Stimulated activated CD8-positive, alpha-beta memory T cell treated with anti-CD3 and anti-CD28 coated beads, Interleukin-12 subunit alpha, Interleukin-12 subunit beta, amount 100 ng/mL, for 4 hours (primary cell): ENCODE data around the gene ELAVL1.
"Not testable (repeated sequence)": the region's sequence is repeated elsewhere in the genome, so short reads cannot be mapped to it uniquely, and the experiment has no call there.

ENCODE experiments used
- DNase-seq: peaks from one replicate; pipeline ENCODE4 v3.0.0-alpha.2; 2020; ENCODE audit warnings: low read depth

The ELAVL1 gene

DNA sequence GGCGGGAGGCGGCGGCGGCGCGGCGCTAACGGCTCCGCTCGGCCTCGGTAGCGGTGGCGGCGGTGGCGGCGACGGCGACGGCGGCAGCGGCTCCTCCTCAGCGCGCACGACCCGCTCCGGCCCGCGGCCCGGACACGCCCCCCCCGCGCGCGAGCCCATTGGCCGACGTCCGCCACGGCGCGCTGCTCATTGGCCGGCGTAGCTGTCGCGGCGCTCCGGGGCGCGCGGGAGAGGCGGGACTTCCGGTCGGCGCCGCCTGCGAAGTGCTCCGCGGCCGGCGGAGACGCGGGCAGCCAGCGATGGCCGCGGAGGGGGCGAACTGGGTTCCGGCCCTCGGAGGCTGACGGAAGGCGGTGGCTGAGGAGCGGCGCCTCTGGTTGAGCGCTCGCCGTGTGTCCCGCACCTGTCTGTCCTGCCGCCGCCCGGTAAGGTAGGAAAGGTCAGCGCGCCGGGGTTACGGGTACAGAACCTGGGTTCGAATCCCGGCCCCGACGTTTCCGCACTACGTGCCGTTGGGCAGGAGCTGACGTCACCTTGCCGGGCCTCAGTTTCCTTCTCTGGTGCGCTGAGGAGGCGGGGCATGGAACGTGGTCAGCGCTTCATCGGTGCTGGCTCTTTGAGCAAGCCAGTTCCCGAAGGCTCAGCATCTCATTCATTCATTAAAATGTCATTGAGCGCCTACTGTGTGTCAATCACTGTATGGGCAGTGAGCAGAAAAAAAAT lies at the start of gene ELAVL1:
TSS of gene ELAVL1 (minus strand) at position 108 of the 723 bp plus-strand sequence. CDS start 13,826 bp downstream, outside the sequence.
- peak; percentile 82 for DNase-seq

DNA sequence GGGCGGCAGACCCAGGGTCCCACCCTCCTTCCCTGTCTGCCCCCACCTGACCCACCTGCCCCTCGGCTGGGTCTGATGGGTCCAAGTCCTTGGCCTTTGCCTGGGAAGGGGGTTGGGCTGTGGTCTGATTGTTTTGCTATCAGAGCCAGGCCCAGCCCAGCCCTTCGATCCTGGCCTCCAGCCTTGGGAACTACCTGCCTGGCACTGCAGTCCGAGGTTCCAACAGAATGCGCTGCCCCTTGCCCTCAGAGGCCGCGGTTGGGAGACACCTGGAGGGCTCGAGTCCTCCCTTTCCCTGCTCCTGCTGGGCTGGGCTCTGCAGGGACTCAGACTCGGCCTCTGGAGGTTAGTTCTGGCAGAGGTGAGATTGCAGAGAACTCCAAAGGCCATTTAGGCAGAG lies 48.7 kb upstream of the ELAVL1 start:
- no peak for DNase-seq

DNA sequence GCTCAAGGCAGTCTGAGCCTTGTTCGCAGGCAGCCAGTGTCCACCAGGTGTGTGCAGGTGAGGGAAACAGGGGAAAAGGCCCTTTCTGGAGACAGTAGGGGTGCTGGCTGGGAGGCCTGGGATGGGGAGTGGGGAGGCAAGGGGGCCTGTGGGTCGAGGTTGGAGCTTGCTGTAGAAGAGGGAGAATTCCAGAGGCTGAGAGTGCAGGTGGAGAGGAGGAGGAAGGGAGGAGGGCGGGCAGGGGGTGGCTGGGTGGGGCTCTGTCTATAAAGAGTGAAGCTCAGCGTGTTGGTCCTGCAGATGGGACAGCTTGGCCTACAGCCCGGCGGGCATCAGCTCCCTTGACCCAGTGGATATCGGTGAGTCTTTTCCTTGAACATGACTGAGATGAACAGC lies 47.0 kb upstream of the ELAVL1 start, which contains the start of gene CCL25:
TSS of gene CCL25 (plus strand) at position 297 of the 396 bp plus-strand sequence. CDS start 290 bp downstream, outside the sequence.
- DNase-seq = no peak

DNA sequence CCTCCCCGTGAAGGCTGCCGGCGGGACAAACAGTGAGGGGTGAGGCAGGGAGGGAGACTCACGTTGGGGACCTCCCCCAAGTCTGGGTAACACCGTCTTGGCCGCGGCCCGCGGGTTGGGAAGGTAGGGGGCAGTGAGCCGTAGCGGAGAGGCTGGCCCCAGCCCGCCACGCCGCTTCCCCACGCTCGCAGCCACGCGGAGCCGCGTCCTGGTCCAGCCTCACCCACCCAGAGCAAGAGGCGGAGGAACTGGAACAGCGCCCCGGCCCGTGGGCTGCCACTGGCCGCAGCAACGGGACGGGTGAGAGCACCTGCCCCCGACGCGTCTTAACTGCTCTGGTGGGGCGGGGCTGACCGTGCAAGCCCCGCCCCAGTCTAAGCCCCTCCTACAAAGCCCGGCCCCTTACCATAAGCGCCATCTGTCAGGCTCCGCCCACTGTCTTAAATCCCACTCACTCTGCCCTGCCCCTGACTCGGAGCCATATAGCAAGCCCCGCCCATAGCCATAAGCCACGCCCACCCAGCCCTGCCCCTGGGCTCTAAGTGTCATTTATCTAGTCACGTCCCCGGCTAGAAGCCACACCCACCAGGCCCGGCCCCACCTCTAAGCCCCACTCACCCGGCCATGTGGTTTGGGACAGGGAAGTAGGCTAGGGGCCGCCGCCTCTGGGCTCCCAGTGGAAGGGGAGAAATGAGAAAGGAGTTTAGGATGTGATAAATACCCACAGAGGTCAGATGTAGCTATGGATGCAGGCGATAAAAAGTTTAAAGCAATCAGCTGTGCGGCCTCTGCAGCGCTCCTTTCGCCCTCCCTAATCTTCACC lies 45.0 kb upstream of the ELAVL1 start:
- peak; percentile 71 for DNase-seq

- no peak for DNase-seq
Measured at GRCh38 chr19:8046569-8047165, 41.2 kb upstream of the ELAVL1 start.

DNA sequence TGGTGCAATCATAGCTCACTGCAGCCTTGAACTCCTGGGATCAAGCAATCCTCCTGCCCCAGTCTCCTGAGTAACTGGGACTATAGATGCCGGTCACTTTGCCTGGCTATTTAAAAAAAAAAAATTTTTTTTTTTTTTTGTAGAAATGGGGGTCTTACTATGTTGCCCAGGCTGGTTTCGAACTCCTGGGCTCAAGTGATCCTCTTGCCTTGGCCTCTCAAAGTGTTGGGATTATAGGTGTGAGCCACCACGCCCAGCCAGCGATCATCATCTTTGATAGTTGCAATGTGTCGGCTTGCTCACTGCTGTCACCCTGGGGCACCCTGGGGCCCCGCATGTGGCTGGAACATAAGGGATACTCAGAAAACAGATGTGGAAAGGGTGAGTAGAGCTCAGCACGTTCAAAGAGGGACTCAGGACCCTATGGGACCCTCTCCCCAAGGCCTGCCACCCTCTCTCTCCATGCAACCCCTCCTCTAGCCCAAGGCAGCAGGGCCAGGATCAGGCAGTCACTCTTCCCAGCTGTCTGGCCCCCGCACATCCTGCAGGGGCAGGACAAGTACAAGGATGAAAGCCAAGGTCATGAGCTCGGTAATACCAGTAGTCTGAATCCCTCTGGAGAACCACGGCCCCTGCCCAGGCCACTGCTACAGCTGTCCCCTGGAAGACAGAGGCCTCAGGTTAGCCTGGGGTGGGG lies 40.6 kb upstream of the ELAVL1 start:
- DNase-seq = no peak

DNA sequence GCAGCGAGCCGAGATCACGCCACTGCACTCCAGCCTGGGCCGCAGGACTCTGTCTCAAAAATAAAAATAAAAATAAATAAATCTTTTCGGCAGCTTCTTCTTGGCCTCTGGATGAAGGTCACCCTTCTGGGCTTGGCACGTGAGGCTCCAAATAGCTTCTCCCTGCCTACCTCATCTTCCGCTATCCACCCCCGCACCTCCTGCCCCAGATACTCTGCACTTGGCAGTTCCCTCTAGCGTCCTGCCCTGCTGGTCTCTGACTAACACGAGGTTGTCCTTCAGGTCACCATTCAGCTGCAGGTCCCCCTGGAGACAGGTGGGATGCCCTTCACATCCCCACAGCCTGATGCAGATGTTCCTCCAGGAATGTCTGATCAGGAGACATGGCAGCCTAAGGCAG lies 38.6 kb upstream of the ELAVL1 start:
- DNase-seq = no peak

DNA sequence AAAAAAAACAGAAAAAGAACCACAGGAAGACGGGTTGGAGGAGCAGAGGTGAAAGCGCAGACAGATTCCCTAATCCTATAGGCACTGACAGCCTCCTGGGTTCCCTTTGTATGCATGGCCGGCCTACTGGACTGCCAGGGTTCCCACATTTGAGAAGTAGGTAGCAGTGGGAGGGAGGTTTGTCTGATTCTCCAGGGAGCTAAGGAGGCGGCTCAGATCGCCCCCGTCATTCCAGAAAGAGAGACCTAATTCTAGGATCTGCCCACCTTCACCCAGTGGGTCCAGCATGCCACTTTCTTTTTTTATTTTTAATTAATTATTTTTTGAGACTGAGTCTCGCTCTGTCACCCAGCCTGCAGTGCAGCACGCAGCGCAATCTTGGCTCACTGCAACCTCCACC lies 37.5 kb upstream of the ELAVL1 start:
- no peak for DNase-seq

DNA sequence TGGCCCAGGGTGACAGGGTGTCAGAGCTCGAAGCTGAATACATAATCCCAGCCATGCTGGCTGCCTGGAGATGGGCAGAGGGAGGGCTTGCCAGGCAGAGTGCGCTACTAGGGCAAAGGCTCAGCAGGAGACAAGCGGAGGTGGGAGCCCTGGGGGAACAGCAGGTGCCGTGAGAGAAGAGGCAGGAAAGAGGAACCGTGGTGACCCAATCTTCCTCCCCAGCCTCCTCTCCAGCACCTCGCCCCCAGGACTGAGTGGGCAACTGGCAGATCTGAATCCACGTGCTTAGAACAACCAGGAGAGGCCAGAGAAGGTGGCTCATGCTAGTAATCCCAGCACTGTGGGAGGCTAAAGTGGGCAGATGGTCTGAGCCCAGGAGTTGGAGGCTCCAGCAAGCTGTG lies 36.1 kb upstream of the ELAVL1 start:
- DNase-seq = no peak

DNA sequence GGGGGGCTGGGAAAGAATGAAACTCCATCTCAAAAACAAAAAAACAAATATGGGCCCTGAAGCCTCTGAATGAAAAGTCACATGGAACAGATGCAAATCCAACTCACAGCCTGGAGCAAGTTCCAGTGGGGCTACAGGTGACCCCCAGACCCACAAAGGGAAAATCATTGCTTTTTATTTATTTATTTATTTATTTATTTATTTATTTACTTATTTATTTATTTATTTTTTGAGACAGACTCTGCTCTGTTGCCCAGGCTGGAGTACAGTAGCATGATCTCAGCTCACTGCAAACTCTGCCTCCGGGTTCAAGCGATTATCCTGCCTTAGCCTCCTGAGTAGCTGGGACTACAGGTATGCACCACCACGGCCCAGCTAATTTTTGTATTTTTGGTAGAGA lies 33.8 kb upstream of the ELAVL1 start:
- DNase-seq = no peak

DNA sequence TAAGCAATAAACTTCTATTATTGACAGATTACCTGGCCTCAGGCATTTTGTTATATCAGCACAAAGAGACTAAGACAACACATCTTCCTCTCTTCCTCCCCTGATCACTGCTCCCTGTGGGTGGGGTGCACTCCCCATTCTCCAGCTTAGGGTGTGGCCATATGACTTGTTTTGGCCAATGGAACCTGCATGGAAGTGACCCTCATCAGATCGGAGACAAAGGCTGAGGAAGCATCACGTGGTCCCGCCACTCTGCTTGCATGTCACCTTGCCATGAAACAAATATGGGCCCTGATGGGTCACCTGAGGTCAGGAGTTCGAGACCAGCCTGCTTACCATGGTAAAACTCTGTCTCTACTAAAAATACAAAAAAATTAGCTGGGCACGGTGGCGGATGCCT lies 33.4 kb upstream of the ELAVL1 start:
- DNase-seq = no peak

DNA sequence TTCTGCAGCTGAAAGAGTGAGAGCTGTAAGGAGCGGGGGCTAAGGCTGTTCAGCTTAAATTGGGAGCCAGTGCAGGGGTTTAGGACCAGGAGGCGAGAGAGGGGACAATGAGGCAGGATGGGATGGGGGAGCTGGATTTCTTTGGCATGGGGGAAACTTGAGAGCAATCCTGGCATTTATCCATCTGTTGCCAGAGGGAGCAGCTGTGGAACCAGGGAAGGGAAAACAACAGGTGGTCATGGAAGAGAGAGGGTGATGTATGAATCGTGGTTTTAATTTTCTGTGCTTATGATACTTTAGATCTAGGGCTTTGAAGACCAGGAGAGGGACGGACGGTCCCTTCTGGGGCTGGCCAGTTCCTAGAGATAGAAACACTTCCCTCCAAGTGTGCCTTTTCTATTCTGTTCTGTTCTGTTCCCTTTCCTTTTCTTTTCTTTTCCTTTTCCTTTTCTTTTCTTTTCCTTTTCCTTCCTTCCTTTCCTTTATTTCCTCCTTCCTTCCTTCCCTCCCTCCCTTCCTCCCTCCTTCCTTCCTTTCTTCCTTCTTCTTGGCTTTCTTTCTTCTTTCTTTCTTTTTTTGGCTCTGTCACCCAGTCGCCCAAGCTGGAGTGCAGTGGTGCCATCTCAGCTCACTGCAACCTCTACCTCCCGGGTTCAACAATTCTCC lies 31.1 kb upstream of the ELAVL1 start:
- no peak for DNase-seq

GRCh38 chr19:8034178-8034525 lies 28.7 kb upstream of the ELAVL1 start:
- no peak for DNase-seq

GRCh38 chr19:8033287-8034177 lies 28.1 kb upstream of the ELAVL1 start:
- DNase-seq = not testable (repeated sequence)

DNA sequence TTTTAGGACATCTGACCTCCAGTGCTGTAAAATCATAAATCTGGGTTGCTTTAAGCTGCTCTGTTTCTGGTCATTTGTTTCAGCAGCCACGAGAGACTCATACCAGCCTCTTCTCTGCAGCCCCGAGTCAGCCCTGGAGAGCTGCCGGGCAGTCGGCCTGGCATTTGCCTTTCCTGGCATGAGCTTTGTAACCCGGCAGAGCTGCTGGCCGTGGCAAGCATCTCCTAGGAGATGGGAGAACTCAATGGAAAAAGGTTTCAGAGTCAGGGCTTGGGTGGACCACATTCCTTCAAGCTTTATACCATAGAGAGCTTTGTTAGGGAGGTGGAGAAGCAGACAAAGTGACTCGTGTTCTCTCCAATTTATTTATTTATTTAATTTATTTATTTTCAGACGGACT lies 25.5 kb upstream of the ELAVL1 start:
- DNase-seq = no peak

DNA sequence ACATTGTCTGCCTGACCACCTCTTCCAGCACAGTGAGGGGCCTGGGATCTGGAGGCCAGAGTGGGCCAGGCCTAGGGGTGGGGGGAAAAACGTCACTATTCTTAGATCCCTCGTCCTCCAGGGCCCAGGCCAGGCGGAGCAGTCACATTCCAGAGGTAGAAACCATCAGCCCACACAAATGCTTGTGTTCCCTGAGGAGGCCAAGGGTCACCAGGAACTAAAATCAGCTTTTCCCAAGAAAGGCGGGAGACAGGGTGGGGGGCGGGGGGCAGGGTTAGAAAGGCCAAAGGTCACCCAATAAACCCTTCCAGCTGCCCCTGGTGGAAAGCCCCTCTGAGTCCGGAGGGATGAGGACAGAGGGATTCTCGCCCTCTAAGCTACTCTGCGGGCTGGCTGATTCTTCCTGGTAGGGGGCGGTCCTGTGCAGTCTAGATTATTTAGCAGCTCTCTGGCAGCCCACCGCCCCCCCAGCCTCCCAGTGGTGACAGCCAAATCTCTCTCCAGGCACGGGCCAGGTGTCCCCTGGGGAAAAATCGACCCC lies 23.6 kb upstream of the ELAVL1 start:
- no peak for DNase-seq

DNA sequence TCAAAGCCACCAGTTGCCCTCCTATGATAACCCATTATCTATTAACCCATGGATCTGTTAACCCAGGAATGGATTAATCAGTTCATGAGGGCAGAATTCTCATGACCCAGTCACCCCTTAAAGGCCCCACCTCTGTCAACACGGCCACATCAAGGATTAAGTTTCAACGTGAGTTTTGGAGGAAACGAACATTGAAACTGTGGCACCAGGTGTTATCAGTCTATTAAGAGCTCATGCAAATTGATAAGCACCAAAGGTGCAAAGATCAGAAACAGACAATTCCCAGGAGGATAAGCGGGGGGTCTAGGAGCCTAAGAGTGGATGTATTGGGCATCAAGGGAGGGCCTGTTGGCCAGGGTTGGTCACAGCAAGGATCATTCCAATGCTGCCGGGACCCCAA lies 19.9 kb upstream of the ELAVL1 start:
- no peak for DNase-seq

DNA sequence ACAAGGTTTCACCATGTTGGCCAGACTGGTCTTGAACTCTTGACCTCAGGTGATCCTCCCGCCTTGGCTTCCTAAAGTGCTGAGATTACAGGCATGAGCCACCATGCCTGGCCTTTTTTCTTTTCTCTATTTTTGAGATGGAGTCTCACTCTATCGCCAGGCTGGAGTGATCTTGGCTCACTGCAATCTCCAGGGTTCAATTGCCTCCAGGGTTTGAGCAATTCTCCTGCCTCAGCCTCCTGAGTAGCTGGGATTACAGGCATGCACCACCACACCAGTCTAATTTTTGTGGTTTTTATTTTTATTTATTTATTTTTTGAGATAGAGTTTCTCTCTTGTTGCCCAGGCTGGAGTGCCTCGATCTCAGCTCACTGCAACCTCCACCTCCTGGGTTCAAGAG lies 18.8 kb upstream of the ELAVL1 start:
- not testable (repeated sequence) for DNase-seq

DNA sequence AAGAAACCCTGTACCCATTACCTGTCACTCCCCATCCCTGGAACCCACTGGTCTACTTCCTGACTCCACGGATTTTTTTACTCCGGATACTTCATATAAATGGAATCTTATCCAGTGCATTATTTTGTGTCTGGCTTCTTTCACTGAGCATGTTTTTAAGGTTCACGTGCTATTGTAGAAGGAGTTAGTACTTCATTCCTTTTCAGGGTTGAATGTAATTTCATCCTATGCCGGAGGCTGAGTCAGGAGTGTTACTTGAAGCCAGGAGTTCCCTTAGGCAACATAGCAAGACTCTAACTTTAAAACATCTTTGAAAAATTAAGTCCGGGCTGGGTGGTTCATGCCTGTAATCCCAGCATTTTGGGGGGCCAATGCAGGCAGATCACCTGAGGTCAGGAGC lies 17.9 kb upstream of the ELAVL1 start:
- no peak for DNase-seq

GRCh38 chr19:8022275-8022674 lies 16.8 kb upstream of the ELAVL1 start:
- DNase-seq = no peak

GRCh38 chr19:8021374-8021773 lies 15.9 kb upstream of the ELAVL1 start:
- DNase-seq = no peak
